ACC112 (cell line): ENCODE data around the gene ARHGAP29.

Experiments
- H2AFZ ChIP-seq: fragments of 200-600 bp; sonication (generic); one replicate; pipeline ENCODE4 v1.6.0; 2017; ENCODE audit warnings: antibody characterized with exemption, low read length; ENCODE audit not compliant: unreplicated experiment
- H3K27ac ChIP-seq: fragments of 200-600 bp; sonication (generic); 2 replicates; pipeline ENCODE4 v1.5.1; 2014; ENCODE audit warnings: low read depth, mild to moderate bottlenecking, antibody characterized with exemption, low read length, moderate library complexity
- H3K27me3 ChIP-seq: fragments of 200-600 bp; sonication (generic); 2 replicates; pipeline ENCODE4 v1.6.1; 2014; ENCODE audit warnings: mild to moderate bottlenecking, antibody characterized with exemption, low read length, moderate library complexity, mixed read lengths; ENCODE audit not compliant: insufficient read depth
- H3K36me3 ChIP-seq: fragments of 200-600 bp; sonication (generic); 2 replicates; pipeline ENCODE4 v1.6.1; 2016; ENCODE audit warnings: mild to moderate bottlenecking, antibody characterized with exemption, low read length, moderate library complexity, mixed read lengths; ENCODE audit not compliant: insufficient read depth
- H3K4me1 ChIP-seq: fragments of 200-600 bp; sonication (generic); one replicate; pipeline ENCODE4 v1.6.1; 2016; ENCODE audit warnings: low read length, mixed read lengths; ENCODE audit not compliant: insufficient read depth, unreplicated experiment, control insufficient read depth
- H3K4me3 ChIP-seq: fragments of 200-600 bp; sonication (generic); 2 replicates; pipeline ENCODE4 v1.5.1; 2014; ENCODE audit warnings: mild to moderate bottlenecking, low read depth, low read length
- H3K79me2 ChIP-seq: fragments of 200-600 bp; sonication (generic); one replicate; pipeline ENCODE4 v1.6.0; 2016; ENCODE audit warnings: low read length; ENCODE audit not compliant: control insufficient read depth, unreplicated experiment, insufficient read depth

The ARHGAP29 gene

GRCh38 chr1:94144836-94145235 lies 92.5 kb downstream of the ARHGAP29 start:
- Histone ChIP-seq H3K79me2 (no peaks in the 10 kb centered on the region), H3K27me3 (no peaks in the 10 kb centered on the region), H3K4me3 (no peak overlapping the region), H3K4me1 (peaks cover 12% of the 10 kb centered on the region), H2AFZ (no peak overlapping the region), H3K36me3 (no peaks in the 10 kb centered on the region), H3K27ac (no peak overlapping the region)

- no peaks in the 10 kb centered on the region for H3K36me3 ChIP-seq
- no peak overlapping the region for H3K4me3 ChIP-seq
- peaks cover 12% of the 10 kb centered on the region for H3K4me1 ChIP-seq
- H3K27ac ChIP-seq, result no peak overlapping the region
- no peaks in the 10 kb centered on the region for H3K27me3 ChIP-seq
- no peaks in the 10 kb centered on the region for H3K79me2 ChIP-seq
- H2AFZ ChIP-seq, result no peak overlapping the region
These were observed 93.6 kb downstream of the ARHGAP29 start for GRCh38 chr1:94143809-94144176.

GRCh38 chr1:94143173-94143808 lies 94.1 kb downstream of the ARHGAP29 start:
- H3K27me3 ChIP-seq, result no peaks in the 10 kb centered on the region
- H3K79me2 ChIP-seq, result no peaks in the 10 kb centered on the region
- H3K36me3 ChIP-seq, result no peaks in the 10 kb centered on the region
- peaks cover 12% of the 10 kb centered on the region for H3K4me1 ChIP-seq
- no peak overlapping the region for H3K4me3 ChIP-seq
- H2AFZ ChIP-seq, result no peak overlapping the region
- H3K27ac ChIP-seq, result no peak overlapping the region

- no peaks in the 10 kb centered on the region for H3K27me3 ChIP-seq
- H3K79me2 ChIP-seq, result no peaks in the 10 kb centered on the region
- H3K36me3 ChIP-seq, result no peaks in the 10 kb centered on the region
- H3K4me1 ChIP-seq, result peaks cover 12% of the 10 kb centered on the region
- H2AFZ ChIP-seq, result peak overlapping the region; percentile 66
- H3K4me3 ChIP-seq, result peak overlapping the region; percentile 53
- peak overlapping the region; percentile 21; the same call in 1 of the 2 replicates for H3K27ac ChIP-seq
These were observed 94.8 kb downstream of the ARHGAP29 start for GRCh38 chr1:94142583-94142982.

GRCh38 chr1:94142022-94142421 lies 95.4 kb downstream of the ARHGAP29 start:
- no peaks in the 10 kb centered on the region for H3K36me3 ChIP-seq
- peak overlapping the region; percentile 66 for H2AFZ ChIP-seq
- H3K27me3 ChIP-seq, result no peaks in the 10 kb centered on the region
- H3K4me3 ChIP-seq, result peak overlapping the region; percentile 53
- H3K27ac ChIP-seq, result peak overlapping the region; percentile 21
- H3K4me1 ChIP-seq, result peaks cover 12% of the 10 kb centered on the region
- no peaks in the 10 kb centered on the region for H3K79me2 ChIP-seq

- H3K27ac ChIP-seq, result no peak overlapping the region
- no peaks in the 10 kb centered on the region for H3K36me3 ChIP-seq
- H3K79me2 ChIP-seq, result no peaks in the 10 kb centered on the region
- no peak overlapping the region for H2AFZ ChIP-seq
- H3K27me3 ChIP-seq, result no peaks in the 10 kb centered on the region
- no peak overlapping the region for H3K4me3 ChIP-seq
- no peaks in the 10 kb centered on the region for H3K4me1 ChIP-seq
These were observed 105.3 kb downstream of the ARHGAP29 start for GRCh38 chr1:94132111-94132510.

GRCh38 chr1:94130851-94131595 lies 106.4 kb downstream of the ARHGAP29 start:
- Histone ChIP-seq H3K4me3 (no peak overlapping the region), H3K36me3 (no peaks in the 10 kb centered on the region), H3K79me2 (no peaks in the 10 kb centered on the region), H3K27ac (no peak overlapping the region), H3K4me1 (peaks cover 7% of the 10 kb centered on the region), H2AFZ (no peak overlapping the region), H3K27me3 (no peaks in the 10 kb centered on the region)

GRCh38 chr1:94126651-94127050 lies 110.7 kb downstream of the ARHGAP29 start:
- H3K79me2 ChIP-seq, result no peaks in the 10 kb centered on the region
- H3K4me3 ChIP-seq, result no peak overlapping the region
- no peak overlapping the region for H2AFZ ChIP-seq
- no peaks in the 10 kb centered on the region for H3K36me3 ChIP-seq
- H3K4me1 ChIP-seq, result peaks cover 10% of the 10 kb centered on the region
- H3K27me3 ChIP-seq, result no peaks in the 10 kb centered on the region
- no peak overlapping the region for H3K27ac ChIP-seq

- no peak overlapping the region for H3K27ac ChIP-seq
- H3K4me1 ChIP-seq, result peaks cover 10% of the 10 kb centered on the region
- no peaks in the 10 kb centered on the region for H3K27me3 ChIP-seq
- H3K4me3 ChIP-seq, result no peak overlapping the region
- no peaks in the 10 kb centered on the region for H3K36me3 ChIP-seq
- no peaks in the 10 kb centered on the region for H3K79me2 ChIP-seq
- H2AFZ ChIP-seq, result no peak overlapping the region
These were observed 111.6 kb downstream of the ARHGAP29 start for GRCh38 chr1:94125551-94126514.

GRCh38 chr1:94124538-94124937 lies 112.8 kb downstream of the ARHGAP29 start:
- Histone ChIP-seq H3K4me1 (peaks cover 10% of the 10 kb centered on the region), H3K79me2 (no peaks in the 10 kb centered on the region), H2AFZ (no peak overlapping the region), H3K27ac (no peak overlapping the region), H3K27me3 (no peaks in the 10 kb centered on the region), H3K36me3 (no peaks in the 10 kb centered on the region), H3K4me3 (no peak overlapping the region)
